ENCODE data around the gene PCBD2.

GRCh38 chr5:134968055-134968454 is 63.1 kb downstream of the PCBD2 start:
- no peak for TF ChIP-seq POLR2A (IDR thresholded peaks at IDR 0.05; ENCODE audit: low read length)
- TF ChIP-seq GATA1 (IDR thresholded peaks at IDR 0.05; ENCODE audit: low read depth, low read length): no peak

Measured in erythroblast (primary cell).